SKM-1 treated with dmso at 0.1 percent for 144 hours (cell line): ENCODE data around the gene OR11A1.

Experiments
- DNase-seq: peaks from one replicate; lab custom pipeline; 2025; ENCODE audit not compliant: unreplicated experiment; lab: John Stamatoyannopoulos, UW

OR11A1 gene

GRCh38 chr6:29399525-29399924, 57.3 kb downstream of the OR11A1 start:
- DNase-seq = no peak

GRCh38 chr6:29395331-29395730, 61.5 kb downstream of the OR11A1 start, which contains the start of gene OR12D2:
TSS of gene OR12D2 (plus strand) at chr6:29395631. CDS start at chr6:29396700, 1,069 bp downstream.
- DNase-seq = no peak

DNA sequence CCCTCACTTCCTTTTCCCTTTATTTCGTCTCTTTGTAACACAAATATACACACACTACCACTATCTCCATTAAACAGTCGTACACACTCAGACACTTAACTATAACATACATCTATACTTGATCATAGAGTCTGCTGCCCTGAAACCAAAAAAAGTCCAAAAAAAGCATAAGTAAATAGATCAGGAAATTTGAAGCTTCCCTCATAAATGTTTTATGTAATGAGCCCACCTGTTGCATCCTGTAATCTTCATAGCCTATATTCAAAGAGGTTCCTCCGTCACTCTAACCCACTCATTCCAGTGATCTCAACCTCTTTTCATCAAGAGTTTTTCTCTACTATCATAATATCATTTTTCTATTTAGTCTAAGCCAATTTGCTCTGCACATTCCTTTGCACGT, 68.3 kb downstream of the OR11A1 start:
- no peak for DNase-seq

DNA sequence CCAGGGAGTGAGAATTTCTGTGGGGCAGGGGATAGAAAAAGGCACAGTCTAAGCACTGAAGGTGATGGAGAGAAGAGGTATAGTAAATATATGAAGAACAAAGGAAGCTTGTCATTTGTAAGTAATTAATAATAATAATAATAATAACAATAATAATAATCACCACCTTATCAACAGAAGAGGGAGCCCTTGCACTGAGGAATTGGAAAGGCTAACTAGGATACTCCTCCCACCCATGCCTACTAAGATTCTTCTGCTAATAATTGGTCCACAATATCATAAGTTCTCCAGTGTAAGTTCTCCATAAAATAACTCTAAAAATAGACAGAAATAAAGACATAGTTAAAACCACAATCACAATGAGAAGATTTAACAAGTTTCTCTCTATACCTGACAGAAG, 80.9 kb downstream of the OR11A1 start:
- no peak for DNase-seq
